Neural progenitor cell (in vitro differentiated cells): Measurements from ENCODE around the gene GFPT2.

Source experiments
- EZH2phosphoT487 ChIP-seq: fragments of 200-600 bp; sonication (generic); IDR thresholded peaks from 2 replicates; pipeline ENCODE4 v1.6.1; 2017; ENCODE audit warnings: antibody characterized with exemption
- TF ChIP-seq, protein P1 (sequence below): fragments of 200-600 bp; sonication (generic); IDR thresholded peaks from 2 replicates; pipeline ENCODE4 v1.5.1; 2017; ENCODE audit warnings: antibody characterized with exemption, mild to moderate bottlenecking

DNA sequence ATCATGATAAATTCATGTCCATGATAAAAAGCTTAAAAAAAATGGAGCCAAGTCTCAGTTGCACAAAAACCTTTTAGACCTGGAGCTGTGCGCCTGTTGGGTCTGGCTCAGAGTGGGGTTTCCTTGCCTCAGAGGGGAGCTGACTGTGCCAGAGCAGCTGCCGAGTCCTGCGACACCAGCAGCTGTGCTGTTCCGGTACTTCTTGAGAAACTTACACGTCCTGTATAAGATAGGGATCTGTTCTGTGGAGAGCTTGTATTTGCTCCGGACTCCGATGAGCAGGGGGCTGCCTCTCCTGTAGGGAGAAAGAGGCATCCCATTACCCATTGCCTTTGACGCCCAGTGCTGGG is 28.6 kb downstream of the GFPT2 start:
- TF ChIP-seq EZH2phosphoT487 = no peak
- TF ChIP-seq, protein P1, sequence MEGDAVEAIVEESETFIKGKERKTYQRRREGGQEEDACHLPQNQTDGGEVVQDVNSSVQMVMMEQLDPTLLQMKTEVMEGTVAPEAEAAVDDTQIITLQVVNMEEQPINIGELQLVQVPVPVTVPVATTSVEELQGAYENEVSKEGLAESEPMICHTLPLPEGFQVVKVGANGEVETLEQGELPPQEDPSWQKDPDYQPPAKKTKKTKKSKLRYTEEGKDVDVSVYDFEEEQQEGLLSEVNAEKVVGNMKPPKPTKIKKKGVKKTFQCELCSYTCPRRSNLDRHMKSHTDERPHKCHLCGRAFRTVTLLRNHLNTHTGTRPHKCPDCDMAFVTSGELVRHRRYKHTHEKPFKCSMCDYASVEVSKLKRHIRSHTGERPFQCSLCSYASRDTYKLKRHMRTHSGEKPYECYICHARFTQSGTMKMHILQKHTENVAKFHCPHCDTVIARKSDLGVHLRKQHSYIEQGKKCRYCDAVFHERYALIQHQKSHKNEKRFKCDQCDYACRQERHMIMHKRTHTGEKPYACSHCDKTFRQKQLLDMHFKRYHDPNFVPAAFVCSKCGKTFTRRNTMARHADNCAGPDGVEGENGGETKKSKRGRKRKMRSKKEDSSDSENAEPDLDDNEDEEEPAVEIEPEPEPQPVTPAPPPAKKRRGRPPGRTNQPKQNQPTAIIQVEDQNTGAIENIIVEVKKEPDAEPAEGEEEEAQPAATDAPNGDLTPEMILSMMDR = no peak
